OCI-LY7 (cell line): ENCODE measurements around the gene DIAPH2. TPM values are rescaled to one million over a fixed set of nuclear protein-coding genes. Genes with fewer than 3 reads are reported as not detected.
A peak's percentile ranks its signal among the peaks of the same experiment; 100 is the strongest.

Source experiments
- BruUV-seq: library from RNA; stranded (reverse); fragments of 400-500 nt; replicated peaks from 2 replicates; lab custom pipeline; 2021; lab: Mats Ljungman, UMichigan
- CTCF ChIA-PET: fragments of 300-600 bp; sonication (Branson Sonifier 250); formaldehyde crosslinking; loops from one replicate; lab custom pipeline; 2022; ENCODE audit warnings: antibody characterized with exemption; ENCODE audit not compliant: unreplicated experiment; lab: Charles Lee
- POLR2A ChIA-PET: fragments of 300-600 bp; sonication (Branson Sonifier 250); formaldehyde crosslinking; loops from one replicate; lab custom pipeline; 2022; ENCODE audit warnings: antibody characterized with exemption; lab: Charles Lee
- DNase-seq: peaks from one replicate; pipeline ENCODE4 v3.0.0-alpha.2; 2015; ENCODE audit warnings: low spot score
- H2AFZ ChIP-seq: fragments of 200-600 bp; sonication (generic), shearing (Covaris generic); 2 replicates; pipeline ENCODE4 v1.6.1; 2014; ENCODE audit warnings: mild to moderate bottlenecking, antibody characterized with exemption, low read length, moderate library complexity
- H3K27ac ChIP-seq: fragments of 200-600 bp; sonication (generic); 2 replicates; pipeline ENCODE4 v1.5.1; 2014; ENCODE audit warnings: mixed run types, low read depth, mild to moderate bottlenecking, moderate library complexity, low read length, inconsistent platforms; ENCODE audit not compliant: poor library complexity, severe bottlenecking
- H3K36me3 ChIP-seq: fragments of 200-600 bp; sonication (generic); 2 replicates; pipeline ENCODE4 v1.6.1; 2014; ENCODE audit warnings: mild to moderate bottlenecking, antibody characterized with exemption, low read length, moderate library complexity, mixed read lengths; ENCODE audit not compliant: insufficient read depth
- H3K4me1 ChIP-seq: fragments of 200-600 bp; sonication (generic); 2 replicates; pipeline ENCODE4 v1.5.1; 2014; ENCODE audit warnings: mild to moderate bottlenecking, low read length; ENCODE audit not compliant: insufficient read depth, poor library complexity, severe bottlenecking
- H3K4me2 ChIP-seq: fragments of 200-600 bp; sonication (generic); 2 replicates; pipeline ENCODE4 v1.6.1; 2014; ENCODE audit warnings: mild to moderate bottlenecking, low read length
- H3K4me3 ChIP-seq: fragments of 200-600 bp; sonication (generic); 2 replicates; pipeline ENCODE4 v1.5.1; 2014; ENCODE audit warnings: mild to moderate bottlenecking, low read depth, low read length; ENCODE audit not compliant: poor library complexity, severe bottlenecking
- H3K79me2 ChIP-seq: fragments of 200-600 bp; sonication (generic); 2 replicates; pipeline ENCODE4 v1.6.1; 2016; ENCODE audit warnings: low read depth, mild to moderate bottlenecking, low read length, moderate library complexity, mixed read lengths; ENCODE audit not compliant: insufficient read depth
- H3K9me2 ChIP-seq: fragments of 200-600 bp; sonication (generic); 2 replicates; pipeline ENCODE4 v1.6.1; 2016; ENCODE audit warnings: mild to moderate bottlenecking, low read length, mixed read lengths; ENCODE audit not compliant: insufficient read depth
- H3K9me3 ChIP-seq: fragments of 200-600 bp; sonication (generic); 2 replicates; pipeline ENCODE4 v1.6.1; 2014; ENCODE audit warnings: mild to moderate bottlenecking, mixed run types, low read length, mixed read lengths
- H4K20me1 ChIP-seq: fragments of 200-600 bp; sonication (generic); 2 replicates; pipeline ENCODE4 v1.6.1; 2014; ENCODE audit warnings: mild to moderate bottlenecking, antibody characterized with exemption, low read length, moderate library complexity, mixed read lengths; ENCODE audit not compliant: insufficient read depth
- CTCF ChIP-seq: fragments of 200-600 bp; sonication (generic); conservative IDR thresholded peaks from 2 replicates; pipeline ENCODE4 v1.5.1; 2014; ENCODE audit warnings: mild to moderate bottlenecking, antibody characterized with exemption, low read length, moderate library complexity, mixed read lengths
- EZH2phosphoT487 ChIP-seq: fragments of 200-600 bp; sonication (generic); IDR thresholded peaks from 2 replicates; pipeline ENCODE4 v1.6.1; 2018; ENCODE audit warnings: low read depth, borderline replicate concordance, mild to moderate bottlenecking, mixed run types, antibody characterized with exemption, low read length, moderate library complexity, mixed read lengths
- intact Hi-C: fragments of 100-400 bp; cut with micrococcal nuclease; formaldehyde crosslinking; loops from one replicate; pipeline ENCODE4 v1.10.0; 2022; ENCODE audit not compliant: unreplicated experiment
- total RNA-seq, 2 experiments: library from RNA; depleted of rRNA in 1 of 2; stranded (reverse); fragments of >200 nt in 1 of 2; shearing (Covaris generic) in 1 of 2; gene quantifications; 2 replicates each; pipeline ENCODE4 v1.2.3, GENCODE V29; 2014 to 2022

Gene DIAPH2
- total RNA-seq, 2 experiments from 2014 or later = 21.3 to 21.5 TPM

- POLR2A ChIA-PET = interaction anchor here (0.5 kb wide), 1 partner anchor 24 kb away, joined by 4 read pairs; no protein-coding TSS in a partner anchor
These were observed 404.5 kb downstream of the DIAPH2 start for GRCh38 chrX:97089116-97089515.

GRCh38 chrX:97096385-97096784 is 411.7 kb downstream of the DIAPH2 start:
- Histone ChIP-seq H3K4me1 (no peaks in the 10 kb centered on the region), H3K9me3 (no peaks in the 10 kb centered on the region), H4K20me1 (no peaks in the 10 kb centered on the region), H3K9me2 (no peaks in the 10 kb centered on the region), H3K4me3 (no peak overlapping the region), H3K36me3 (no peaks in the 10 kb centered on the region; the same call in 1 of the 2 replicates), H2AFZ (no peak overlapping the region), H3K79me2 (no peaks in the 10 kb centered on the region), H3K4me2 (no peak overlapping the region), H3K27ac (no peak overlapping the region)
- ChIA-PET CTCF (no interaction called here), POLR2A (no interaction called here)
- BruUV-seq = no TSS peak
- intact Hi-C loops = no loop called here
- DNase-seq = no peak
- TF ChIP-seq EZH2phosphoT487 = no peak
- no peak for TF ChIP-seq CTCF

More at GRCh38 chrX:97089116-97089515, 404.5 kb downstream of the DIAPH2 start:
- Histone ChIP-seq H3K4me2 (no peak overlapping the region), H4K20me1 (no peaks in the 10 kb centered on the region), H3K4me1 (no peaks in the 10 kb centered on the region), H3K9me3 (no peaks in the 10 kb centered on the region), H3K36me3 (no peaks in the 10 kb centered on the region), H3K27ac (no peak overlapping the region), H2AFZ (no peak overlapping the region), H3K4me3 (no peak overlapping the region), H3K9me2 (no peaks in the 10 kb centered on the region), H3K79me2 (no peaks in the 10 kb centered on the region)
- intact Hi-C loops = no loop called here
- TF ChIP-seq EZH2phosphoT487 = no peak
- TF ChIP-seq CTCF = no peak
- no TSS peak for BruUV-seq
- DNase-seq = no peak
- CTCF ChIA-PET = no interaction called here

GRCh38 chrX:97102938-97103337 is 418.3 kb downstream of the DIAPH2 start:
- Histone ChIP-seq H3K4me1 (no peaks in the 10 kb centered on the region), H3K4me2 (no peak overlapping the region), H3K9me2 (no peaks in the 10 kb centered on the region), H2AFZ (no peak overlapping the region), H3K36me3 (no peaks in the 10 kb centered on the region; the same call in 1 of the 2 replicates), H3K9me3 (no peaks in the 10 kb centered on the region), H3K79me2 (no peaks in the 10 kb centered on the region), H4K20me1 (no peaks in the 10 kb centered on the region), H3K4me3 (no peak overlapping the region), H3K27ac (no peak overlapping the region)
- TF ChIP-seq CTCF (no peak), EZH2phosphoT487 (no peak)
- DNase-seq = peak; percentile 1
- POLR2A ChIA-PET = no interaction called here
- CTCF ChIA-PET = no interaction called here
- BruUV-seq = no TSS peak
- intact Hi-C loops = no loop called here
